SHP77 (cell line): Measurements from ENCODE around the gene TTBK2.

Experiments used
- DNase-seq, 2 experiments: peaks; one replicate each; lab custom pipeline; 2025; lab: John Stamatoyannopoulos, UW

Gene TTBK2

DNA sequence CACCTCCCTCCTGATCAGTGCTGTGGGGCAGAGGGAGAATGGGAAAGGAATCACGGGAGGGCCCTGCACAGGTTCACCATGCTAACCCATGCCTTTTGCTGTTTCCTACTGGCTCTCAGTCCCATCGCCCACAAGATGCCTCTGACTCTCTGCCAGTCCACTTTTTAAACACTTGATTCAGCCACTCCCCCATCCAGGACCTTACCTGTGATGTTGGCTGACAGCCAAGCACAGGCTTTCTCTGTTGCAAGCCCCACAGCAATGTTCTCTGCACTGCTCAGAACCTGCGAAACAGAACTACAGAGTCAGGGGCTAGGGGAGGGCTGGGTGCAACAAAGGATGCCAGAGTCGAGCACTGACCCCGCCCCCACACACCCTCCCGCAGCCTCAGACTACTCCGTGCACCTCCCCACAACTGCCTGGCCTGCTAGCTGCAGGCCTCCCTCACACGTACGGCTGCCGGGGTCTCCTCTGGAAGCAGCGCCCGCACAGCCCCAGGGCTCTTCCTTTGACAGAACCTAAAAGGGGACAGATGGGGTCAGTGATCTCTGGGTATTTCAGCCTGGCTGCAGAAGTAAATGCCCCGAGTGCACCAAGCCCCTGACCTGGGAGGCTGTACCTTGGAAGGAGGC, 192.7 kb downstream of the TTBK2 start:
- no peak for DNase-seq

- no peak for DNase-seq
Observed at GRCh38 chr15:42726114-42726513, 194.5 kb downstream of the TTBK2 start.

GRCh38 chr15:42725331-42725903, 195.2 kb downstream of the TTBK2 start:
- no peak for DNase-seq

DNA sequence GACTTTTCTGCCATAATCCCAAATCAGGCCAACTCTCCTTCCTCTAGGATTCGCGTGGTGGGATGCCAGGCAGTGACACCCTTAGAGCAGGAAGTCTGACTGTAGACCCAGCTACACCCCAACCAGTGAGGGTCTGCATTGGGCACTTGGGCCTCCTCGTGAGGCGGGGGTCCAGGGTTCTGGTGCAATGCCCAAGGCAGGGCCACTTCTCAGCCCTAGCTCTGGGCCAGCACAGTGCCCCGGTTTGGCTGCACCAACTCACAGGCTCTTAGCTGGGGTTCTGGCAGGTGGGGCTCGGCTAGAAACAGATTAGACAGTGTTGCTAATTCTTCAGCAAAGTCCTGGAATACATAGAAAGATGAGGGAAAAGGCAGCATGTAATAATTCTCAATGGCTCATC, 196.3 kb downstream of the TTBK2 start:
- no peak for DNase-seq

GRCh38 chr15:42723068-42723467, 197.5 kb downstream of the TTBK2 start:
- DNase-seq, result no peak

GRCh38 chr15:42721916-42722315, 198.7 kb downstream of the TTBK2 start:
- no peak for DNase-seq

DNA sequence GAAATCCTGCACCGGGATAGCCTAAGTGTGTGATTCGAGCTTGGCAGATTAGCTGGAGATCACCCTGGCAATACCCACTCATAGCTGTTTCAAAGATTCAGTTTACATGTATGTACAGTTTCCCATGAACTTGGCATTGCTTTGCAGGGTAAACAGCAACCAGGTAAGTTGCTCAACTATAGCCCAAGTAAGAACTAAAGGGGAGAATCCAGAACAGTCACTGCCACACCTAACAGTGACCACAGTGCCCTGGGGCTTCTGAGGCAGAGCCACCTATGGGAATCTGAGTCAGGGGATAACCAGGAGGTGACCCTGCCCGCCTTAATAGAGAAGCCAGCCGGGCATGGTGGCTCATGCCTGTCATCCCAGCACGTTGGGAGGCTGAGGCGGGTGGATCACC, 199.6 kb downstream of the TTBK2 start:
- DNase-seq, result no peak

DNA sequence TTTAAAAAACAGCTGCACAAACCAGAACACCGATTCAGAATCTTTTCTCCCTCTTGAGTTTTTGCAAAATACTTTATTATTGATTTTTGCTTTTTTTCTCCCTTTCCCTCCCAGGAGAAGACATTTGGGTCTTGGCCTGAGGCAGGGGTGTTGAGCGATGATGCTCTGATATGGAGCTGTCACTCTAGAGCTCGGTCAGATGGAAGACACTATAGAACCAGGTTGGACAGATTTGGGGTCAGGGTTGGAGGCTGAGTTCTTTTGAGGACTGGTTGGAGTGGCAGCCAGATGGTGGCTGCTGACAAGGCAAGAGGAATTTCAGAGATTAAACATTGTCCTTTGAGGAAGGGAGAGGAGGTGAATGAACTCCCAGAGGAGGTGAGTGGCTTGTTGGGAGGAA, 200.5 kb downstream of the TTBK2 start:
- no peak for DNase-seq

- DNase-seq, result no peak
Observed at GRCh38 chr15:42719043-42719442, 201.5 kb downstream of the TTBK2 start.

- DNase-seq, result no peak
Observed at GRCh38 chr15:42716626-42717025, 204.0 kb downstream of the TTBK2 start.

GRCh38 chr15:42716125-42716524, 204.5 kb downstream of the TTBK2 start:
- DNase-seq, result no peak

DNA sequence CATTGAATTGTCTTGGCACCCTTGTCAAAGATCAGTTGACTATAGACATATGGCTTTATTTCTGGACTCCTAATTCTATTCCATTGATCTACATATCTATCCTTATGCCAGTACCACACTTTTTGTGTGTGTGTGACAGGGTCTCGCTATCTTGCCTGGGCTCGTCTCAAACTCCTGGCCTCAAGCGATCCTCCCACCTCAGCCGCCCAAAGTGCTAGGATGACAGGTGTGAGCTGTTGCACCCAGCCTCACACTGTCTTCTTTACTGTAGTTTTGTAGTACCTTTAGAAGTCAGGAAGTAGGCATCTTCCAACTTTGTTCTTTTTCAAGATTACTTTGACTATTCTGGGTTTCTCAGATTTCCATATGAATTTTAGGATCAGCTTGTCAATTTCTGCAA, 208.0 kb downstream of the TTBK2 start:
- no peak for DNase-seq

- DNase-seq, result no peak
Observed at GRCh38 chr15:42711746-42712145, 208.8 kb downstream of the TTBK2 start.

DNA sequence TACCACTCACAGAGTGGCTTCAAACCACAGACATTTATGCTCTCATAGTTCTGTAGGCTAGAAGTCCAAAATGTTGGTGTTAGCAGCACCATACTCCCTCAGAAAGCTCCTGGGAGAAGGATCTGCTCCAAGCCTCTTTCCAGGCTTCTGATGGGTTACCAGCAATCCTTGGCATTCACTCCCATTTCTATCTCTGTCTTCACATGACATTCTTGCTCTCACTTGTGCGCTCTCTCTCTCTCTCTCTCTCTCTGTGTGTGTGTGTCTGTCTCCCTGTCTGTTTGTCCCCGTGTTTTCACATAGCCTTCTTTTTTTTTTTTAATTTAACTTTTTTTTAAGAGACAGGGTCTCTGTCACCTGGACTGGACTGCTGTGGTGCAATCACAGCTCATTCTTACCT, 209.9 kb downstream of the TTBK2 start:
- no peak for DNase-seq

GRCh38 chr15:42707873-42708544, 212.6 kb downstream of the TTBK2 start:
- DNase-seq, result no peak

DNA sequence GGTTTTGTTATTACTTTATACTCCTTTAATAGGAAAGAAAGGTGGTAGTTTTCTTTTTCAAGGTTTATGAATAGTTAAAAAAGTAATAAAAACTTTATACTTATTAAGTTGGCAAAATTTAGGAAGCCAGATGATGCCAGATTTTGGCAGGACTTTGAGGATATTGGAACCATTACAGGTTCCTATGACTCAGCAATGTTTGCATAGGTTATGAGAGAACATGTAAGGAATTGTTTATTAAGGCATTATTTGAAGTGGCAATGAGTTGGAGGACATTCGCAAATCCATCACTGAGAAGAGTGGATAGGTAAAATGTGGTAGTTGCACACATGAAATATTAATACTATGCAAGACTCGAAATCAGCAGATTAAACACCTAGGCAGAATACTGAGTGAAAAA, 213.5 kb downstream of the TTBK2 start:
- no peak for DNase-seq

DNA sequence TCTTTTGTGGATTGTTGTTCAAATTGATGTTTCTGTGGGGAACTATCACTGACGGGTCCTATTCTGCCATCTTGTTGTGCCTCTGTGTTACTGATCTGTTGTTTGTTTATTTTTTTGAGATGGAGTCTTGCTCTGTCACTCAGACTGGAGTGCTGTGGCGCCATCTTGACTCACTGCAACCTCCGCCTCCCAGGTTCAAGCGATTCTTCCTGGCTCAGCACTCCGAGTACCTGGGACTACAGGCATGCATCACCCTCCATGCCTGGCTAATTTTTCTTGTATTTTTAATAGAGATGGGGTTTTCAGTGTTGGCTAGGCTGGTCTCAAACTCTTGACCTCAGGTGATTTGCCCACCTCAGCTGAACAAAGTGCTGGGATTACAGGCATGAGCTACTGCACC, 215.2 kb downstream of the TTBK2 start:
- DNase-seq, result no peak

GRCh38 chr15:42704492-42704926, 216.1 kb downstream of the TTBK2 start:
- DNase-seq, result peak; percentile 71 to 73

DNA sequence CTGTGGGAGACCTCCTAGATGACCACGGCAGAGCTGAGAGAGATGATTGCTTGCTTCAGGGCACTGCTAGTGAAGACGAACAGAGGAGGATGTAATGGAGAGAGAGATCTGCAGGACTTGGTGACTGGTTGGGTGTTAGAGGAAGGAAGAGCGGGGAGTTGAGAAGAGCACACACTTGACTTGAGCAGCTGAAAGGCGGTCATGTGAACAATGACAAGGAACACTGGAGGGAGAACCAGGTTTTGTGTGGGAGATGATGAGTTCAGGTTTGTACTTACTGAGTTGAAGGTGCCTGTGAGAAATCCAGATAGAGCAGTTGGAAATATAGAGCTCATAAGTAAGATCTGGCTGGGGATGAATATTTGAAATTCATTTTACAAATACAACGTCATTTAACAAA, 224.0 kb downstream of the TTBK2 start:
- DNase-seq, result no peak

- no peak for DNase-seq
Observed at GRCh38 chr15:42695527-42696071, 225.0 kb downstream of the TTBK2 start.

- DNase-seq, result no peak
Observed at GRCh38 chr15:42694398-42694797, 226.2 kb downstream of the TTBK2 start.

DNA sequence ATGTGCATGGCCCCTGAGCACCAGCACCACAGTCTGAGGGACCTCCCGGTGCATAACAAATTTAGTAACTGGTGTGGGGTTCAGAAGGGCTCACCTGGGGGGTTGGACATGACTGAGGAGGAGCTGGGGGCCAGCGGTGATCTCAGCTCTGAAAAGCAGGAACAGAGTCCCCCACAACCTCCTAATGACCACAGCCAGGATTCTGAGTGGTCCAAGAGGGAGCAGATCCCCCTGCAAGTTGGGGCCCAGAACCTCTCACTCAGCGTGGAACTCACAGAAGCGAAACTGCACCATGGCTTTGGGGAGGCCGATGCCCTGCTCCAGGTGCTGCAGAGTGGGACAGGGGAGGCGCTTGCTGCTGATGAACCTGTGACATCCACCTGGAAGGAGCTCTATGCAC, 226.6 kb downstream of the TTBK2 start:
- DNase-seq, result no peak

- DNase-seq, result no peak
Observed at GRCh38 chr15:42693496-42693895, 227.1 kb downstream of the TTBK2 start.
